K562 (cell line): ENCODE measurements around the gene TPGS2. TPM values are rescaled to one million over a fixed set of nuclear protein-coding genes. Genes with fewer than 3 reads are reported as not detected.

Experiments used
- ATAC-seq: fragments of 200-7000 bp; cut with Tn5 transposase; 3 replicates; pipeline ENCODE4 v1.9.1; 2020; ENCODE audit warnings: moderate library complexity
- BruUV-seq: library from RNA; stranded (reverse); fragments of 400-500 nt; replicated peaks from 2 replicates; lab custom pipeline; 2021; lab: Mats Ljungman, UMichigan
- CTCF ChIA-PET: fragments of 300-600 bp; formaldehyde crosslinking; extraction: SDS; loops from one replicate; lab custom pipeline; 2021; ENCODE audit warnings: low intra/inter-chr PET ratio; lab: Yijun Ruan, JAX
- POLR2A ChIA-PET: fragments of 300-600, 350-650 bp; sonication (Branson Sonifier 250); formaldehyde crosslinking; extraction: SDS; loops from one replicate; lab custom pipeline; 2021; ENCODE audit warnings: antibody characterized with exemption, inconsistent platforms; lab: Yijun Ruan, JAX
- DNase-seq, 4 experiments: peaks; one replicate each; pipeline versions ENCODE4 v3.0.0 to v3.0.0-alpha.2; 2011 to 2018; ENCODE audit warnings: low spot score in 3 of 4, mixed read lengths in 3 of 4; ENCODE audit errors: extremely low read depth in 1 of 4
- FAIRE-seq: peaks from 2 replicates; lab custom pipeline; 2011; peaks lifted over from hg19 to GRCh38; lab: Jason Lieb, UNC
- H2AFZ ChIP-seq: 2 replicates; pipeline ENCODE4 v1.6.0; 2011; ENCODE audit warnings: low read depth, low read length, control low read depth, inconsistent platforms
- H3K27ac ChIP-seq: fragments of 200-600 bp; 3 replicates; pipeline ENCODE4 v1.8.0; 2011; ENCODE audit warnings: low read depth, mild to moderate bottlenecking, control low read depth, inconsistent platforms, low read length, moderate library complexity, mixed read lengths; ENCODE audit errors: extremely low read depth
- H3K27me3 ChIP-seq, 2 experiments: fragments of 300-600 bp in 1 of 2; 2 replicates in 1 of 2; 3 replicates in 1 of 2; pipeline versions ENCODE4 v1.6.0 to v1.8.0; 2011; ENCODE audit warnings: inconsistent platforms in 2 of 2, low read length in 2 of 2, mild to moderate bottlenecking in 1 of 2, mixed read lengths in 1 of 2, moderate library complexity in 1 of 2; ENCODE audit not compliant: control insufficient read depth in 2 of 2, insufficient read depth in 2 of 2
- H3K36me3 ChIP-seq: fragments of 300-600 bp; 3 replicates; pipeline ENCODE4 v1.8.0; 2011; ENCODE audit warnings: mild to moderate bottlenecking, low read length, inconsistent platforms; ENCODE audit not compliant: control insufficient read depth, insufficient read depth
- H3K4me1 ChIP-seq, 2 experiments: fragments of 200-600 bp in 1 of 2; replicated peaks in 1 of 2; 2 replicates in 1 of 2; 3 replicates in 1 of 2; pipeline versions ENCODE4 v1.5.1 to v1.8.0; 2011; ENCODE audit warnings: inconsistent platforms in 2 of 2, low read length in 2 of 2, mild to moderate bottlenecking in 1 of 2, mixed read lengths in 1 of 2, moderate library complexity in 1 of 2; ENCODE audit not compliant: control insufficient read depth in 2 of 2, insufficient read depth in 2 of 2
- H3K4me2 ChIP-seq: 2 replicates; pipeline ENCODE4 v1.6.1; 2011; ENCODE audit warnings: low read length, control low read depth, inconsistent platforms, mixed read lengths; ENCODE audit not compliant: insufficient read depth
- H3K4me3 ChIP-seq: fragments of 200-600 bp; sonication (generic), shearing (Covaris generic); 2 replicates; pipeline ENCODE4 v1.5.1; 2016; ENCODE audit warnings: control low read depth, inconsistent platforms
- H3K79me2 ChIP-seq: fragments of 200-600 bp; 3 replicates; pipeline ENCODE4 v1.8.0; 2011; ENCODE audit warnings: low read length, inconsistent platforms; ENCODE audit not compliant: control insufficient read depth, insufficient read depth
- H3K9ac ChIP-seq, 2 experiments: 2 replicates each; pipeline versions ENCODE4 v1.6.0 to v1.6.1; 2011; ENCODE audit warnings: low read depth in 2 of 2, low read length in 2 of 2, control low read depth in 1 of 2, inconsistent platforms in 1 of 2, mild to moderate bottlenecking in 1 of 2, mixed read lengths in 1 of 2; ENCODE audit not compliant: insufficient read depth in 1 of 2
- H3K9me1 ChIP-seq: one replicate; pipeline ENCODE4 v1.6.0; 2011; ENCODE audit warnings: inconsistent platforms, mild to moderate bottlenecking, low read length, moderate library complexity; ENCODE audit not compliant: control insufficient read depth, insufficient read depth
- H3K9me3 ChIP-seq: replicated peaks from 2 replicates; pipeline ENCODE4 v1.5.1; 2011; ENCODE audit warnings: low read depth, low read length, inconsistent platforms; ENCODE audit not compliant: control insufficient read depth, insufficient read depth
- H4K20me1 ChIP-seq: replicated peaks from 2 replicates; pipeline ENCODE4 v1.6.1; 2011; ENCODE audit warnings: low read length, inconsistent platforms, mixed read lengths; ENCODE audit not compliant: control insufficient read depth, insufficient read depth
- CEBPB ChIP-seq: fragments of 450-650 bp; IDR thresholded peaks from 2 replicates; pipeline ENCODE4 v1.6.1; 2016; ENCODE audit warnings: missing genetic modification characterization, missing compliant biosample characterization
- OTX1 ChIP-seq: fragments of 450-650 bp; formaldehyde crosslinking; IDR thresholded peaks from 2 replicates; pipeline ENCODE4 v1.4.0; 2022; ENCODE audit warnings: mild to moderate bottlenecking
- POLR2AphosphoS5 ChIP-seq: IDR thresholded peaks from 2 replicates; pipeline ENCODE4 v1.6.1; 2011; ENCODE audit warnings: mild to moderate bottlenecking, low read depth, low read length, moderate library complexity; ENCODE audit not compliant: control insufficient read depth, insufficient read depth
- REST ChIP-seq, 2 experiments: fragments of 450-650 bp; formaldehyde crosslinking in 1 of 2; IDR thresholded peaks; 2 replicates each; pipeline versions ENCODE4 v1.4.0 to v1.6.1; 2014 to 2020; ENCODE audit warnings: mild to moderate bottlenecking in 2 of 2, borderline replicate concordance in 1 of 2, low read depth in 1 of 2
- TAL1 ChIP-seq: fragments of 450-650 bp; IDR thresholded peaks from 2 replicates; pipeline ENCODE4 v1.6.1; 2016; ENCODE audit warnings: mild to moderate bottlenecking
- ZC3H4 ChIP-seq: sonication (generic); formaldehyde crosslinking; IDR thresholded peaks from 2 replicates; pipeline ENCODE4 v1.9.0; 2021; ENCODE audit warnings: missing genetic modification reagents, borderline replicate concordance
- ZNF444 ChIP-seq: fragments of 250-450 bp; sonication (Bioruptor Pico); IDR thresholded peaks from 2 replicates; pipeline ENCODE4 v1.4.0; 2020; ENCODE audit warnings: mild to moderate bottlenecking, moderate library complexity
- WGBS: fragments of 100-300 bp; shearing (Covaris generic); methylation state at CpG from one replicate; pipeline ENCODE4 v1.1.6; 2016; ENCODE audit warnings: low coverage, mixed read lengths; ENCODE audit not compliant: insufficient coverage; ENCODE audit errors: missing lambda C conversion rate; 5-methylcytosine and 5-hydroxymethylcytosine counted together
- in situ Hi-C: fragments of 300-500 bp; cut with MboI; formaldehyde crosslinking; loops from 4 replicates; pipeline ENCODE4 v1.15.0; 2018; ENCODE audit warnings: inconsistent platforms, mixed read lengths
- intact Hi-C: fragments of 100-400 bp; cut with micrococcal nuclease; formaldehyde crosslinking; loops from 2 replicates; pipeline ENCODE4 v1.14.2; 2022
- polyA plus RNA-seq, 8 experiments: library from polyadenylated mRNA; depleted of rRNA in 4 of 8; stranded (reverse) in 5 of 8; unstranded in 3 of 8; fragments of >200 nt; fragmentation: Nextera tagmentation in 2 of 8; fragmentation: Illumina TruSeq in 1 of 8; extraction: Ambion mirVana in 2 of 8; extraction: Trizol in 1 of 8; gene quantifications; 2 replicates each; pipeline versions ENCODE4 v1.2.1 to v1.2.3, GENCODE V29; 2011 to 2014; ENCODE audit warnings: inconsistent platforms in 1 of 8, missing spikeins in 1 of 8
- total RNA-seq, 7 experiments: library from RNA; depleted of rRNA in 6 of 7; stranded (reverse); fragments of >200 nt in 6 of 7; fragmentation: Illumina TruSeq in 2 of 7; extraction: Trizol in 2 of 7; gene quantifications; 2 replicates each; pipeline versions ENCODE4 v1.2.1 to v1.2.3, GENCODE V29; 2011 to 2021; ENCODE audit warnings: low replicate concordance in 1 of 7

TPGS2 gene
- total and polyA plus RNA-seq, 9 of the 15 experiments (the other 6 are each of a cell fraction or from before 2014, with no cell fraction given) = 94.2 to 449 (median 134) TPM

- intact Hi-C loops (no loop called here), in situ Hi-C loops (no loop called here)
- H3K4me2 ChIP-seq = no peak overlapping the region
- ATAC-seq (0 out of 3 replicates have a peak, but pooled peaks have one; percentile 18), FAIRE-seq (no peak), DNase-seq (no peak)
- H3K9me3 ChIP-seq = no peaks in the 10 kb centered on the region
- H3K36me3 ChIP-seq = peaks cover 44% of the 10 kb centered on the region
- H2AFZ ChIP-seq = no peak overlapping the region
- TF ChIP-seq ZC3H4 (CRISPR knock-in tag) (no peak), ZNF444 (CRISPR knock-in tag) (no peak), CEBPB (tag) (peak; percentile 80)
- no peaks in the 10 kb centered on the region for H3K4me1 ChIP-seq
- no peak overlapping the region for H3K4me3 ChIP-seq
- no peaks in the 10 kb centered on the region for H3K79me2 ChIP-seq
- POLR2A ChIA-PET = interaction anchor here (0.6 to 2.0 kb wide), 2 partner anchors 11 to 94 kb away, joined by 3 to 5 read pairs; no protein-coding TSS in a partner anchor
- no peaks in the 10 kb centered on the region for H3K27me3 ChIP-seq
- WGBS = 94% methylated on average over 4 of the region's 4 CpGs
- CTCF ChIA-PET = no interaction called here
- no TSS peak for BruUV-seq
- no peaks in the 10 kb centered on the region for H4K20me1 ChIP-seq
- H3K9ac ChIP-seq = no peak overlapping the region
- H3K27ac ChIP-seq = no peak overlapping the region
- no peaks in the 10 kb centered on the region for H3K9me1 ChIP-seq
These were observed 42.1 kb downstream of the TPGS2 start for GRCh38 chr18:36786686-36787085.

GRCh38 chr18:36783792-36784191, 45.0 kb downstream of the TPGS2 start:
- Histone ChIP-seq H3K9me1 (no peaks in the 10 kb centered on the region), H3K36me3 (peaks cover 31% of the 10 kb centered on the region; the same call in 2 of the 3 replicates), H3K4me3 (no peak overlapping the region), H4K20me1 (no peaks in the 10 kb centered on the region), H3K4me1 (no peaks in the 10 kb centered on the region), H3K79me2 (no peaks in the 10 kb centered on the region), H2AFZ (no peak overlapping the region), H3K27ac (no peak overlapping the region), H3K9me3 (no peaks in the 10 kb centered on the region), H3K4me2 (no peak overlapping the region), H3K27me3 (no peaks in the 10 kb centered on the region), H3K9ac (no peak overlapping the region)
- ATAC-seq (no peak), DNase-seq (no peak), FAIRE-seq (no peak)
- POLR2A ChIA-PET = no interaction called here
- CTCF ChIA-PET = no interaction called here
- 75% methylated on average over 5 of the region's 5 CpGs for WGBS
- in situ Hi-C loops = no loop called here
- no TSS peak for BruUV-seq
- intact Hi-C loops = no loop called here
- TF ChIP-seq POLR2AphosphoS5 (no peak), OTX1 (CRISPR knock-in tag) (no peak), TAL1 (no peak), REST (IDR thresholded peaks at IDR 0.05; ENCODE audit: borderline replicate concordance) (no peak), REST (CRISPR knock-in tag; IDR thresholded peaks at IDR 0.05; ENCODE audit: low read depth) (no peak)
